Natural killer cell (primary cell): ENCODE measurements around the gene CHPF2. TPM values are rescaled to one million over a fixed set of nuclear protein-coding genes. Genes with fewer than 3 reads are reported as not detected.

Experiments
- ATAC-seq, 3 donors: fragments of 150-1000 bp in 2 of 3; fragments of 200-7000 bp in 1 of 3; cut with Tn5 transposase; 1 replicate in 1 of 3; 2 replicates in 2 of 3; pipeline ENCODE4 v1.10.0; 2021; ENCODE audit warnings: mild to moderate bottlenecking in 2 of 3, moderate library complexity in 2 of 3
- DNase-seq, 2 donors: peaks; one replicate each; pipeline versions ENCODE4 v3.0.0 to v3.0.0-alpha.2; 2013 to 2021; ENCODE audit warnings: mixed read lengths in 1 of 2
- H3K27ac ChIP-seq: one replicate; pipeline ENCODE4 v1.5.1; 2013; ENCODE audit warnings: mild to moderate bottlenecking, low read length
- H3K27me3 ChIP-seq: one replicate; pipeline ENCODE4 v1.6.1; 2013; ENCODE audit warnings: low read length; ENCODE audit not compliant: control insufficient read depth, insufficient read depth
- H3K36me3 ChIP-seq: one replicate; pipeline ENCODE4 v1.6.1; 2013; ENCODE audit warnings: low read length; ENCODE audit not compliant: control insufficient read depth, insufficient read depth
- H3K4me1 ChIP-seq: one replicate; pipeline ENCODE4 v1.6.1; 2013; ENCODE audit warnings: low read length; ENCODE audit not compliant: control insufficient read depth, insufficient read depth
- H3K4me3 ChIP-seq: one replicate; pipeline ENCODE4 v1.5.1; 2013; ENCODE audit warnings: low read length
- H3K9me3 ChIP-seq: one replicate; pipeline ENCODE4 v1.6.1; 2013; ENCODE audit warnings: low read length; ENCODE audit not compliant: control insufficient read depth, insufficient read depth
- H3K27ac Mint-ChIP-seq, 2 donors: one replicate each; pipeline ENCODE4 v1.8.0; 2022; ENCODE audit warnings: mild to moderate bottlenecking in 2 of 2, mixed read lengths in 2 of 2, moderate library complexity in 1 of 2
- H3K27me3 Mint-ChIP-seq, 2 donors: one replicate each; pipeline ENCODE4 v1.8.0; 2022; ENCODE audit warnings: low read depth in 2 of 2, mixed read lengths in 2 of 2
- H3K36me3 Mint-ChIP-seq: one replicate; pipeline ENCODE4 v1.8.0; 2022; ENCODE audit warnings: mixed read lengths
- H3K4me1 Mint-ChIP-seq, 2 donors: one replicate each; pipeline ENCODE4 v1.8.0; 2022; ENCODE audit warnings: mixed read lengths in 2 of 2
- H3K4me3 Mint-ChIP-seq: one replicate; pipeline ENCODE4 v1.8.0; 2022; ENCODE audit warnings: mild to moderate bottlenecking, moderate library complexity, mixed read lengths
- H3K9me3 Mint-ChIP-seq, 2 donors: one replicate each; pipeline ENCODE4 v1.8.0; 2022; ENCODE audit warnings: mixed read lengths in 2 of 2
- WGBS: methylation state at CpG from one replicate; pipeline ENCODE4 v1.1.7; 2013; ENCODE audit warnings: missing lambda C conversion rate; ENCODE audit not compliant: insufficient coverage; 5-methylcytosine and 5-hydroxymethylcytosine counted together
- intact Hi-C: fragments of 100-400 bp; cut with micrococcal nuclease; formaldehyde crosslinking; loops from one replicate; pipeline ENCODE4 v1.14.2; 2022
- total RNA-seq, 4 donors: library from RNA; stranded (reverse); fragments of 120-200 nt in 1 of 4; gene quantifications; one replicate each; pipeline versions ENCODE4 v1.2.3 to v1.2.4, GENCODE V29; 2013 to 2022
- TF ChIP-seq, protein P1 (sequence below): fragments of 200-600 bp; IDR thresholded peaks from one replicate; pipeline ENCODE4 v1.8.0; 2022; ENCODE audit warnings: antibody characterized with exemption

CHPF2 gene
- total RNA-seq, 3 donors from 2014 or later (not counting 1 experiment from before 2014, with no cell fraction given) = 47.0 to 51.6 (median 48.6) TPM

DNA sequence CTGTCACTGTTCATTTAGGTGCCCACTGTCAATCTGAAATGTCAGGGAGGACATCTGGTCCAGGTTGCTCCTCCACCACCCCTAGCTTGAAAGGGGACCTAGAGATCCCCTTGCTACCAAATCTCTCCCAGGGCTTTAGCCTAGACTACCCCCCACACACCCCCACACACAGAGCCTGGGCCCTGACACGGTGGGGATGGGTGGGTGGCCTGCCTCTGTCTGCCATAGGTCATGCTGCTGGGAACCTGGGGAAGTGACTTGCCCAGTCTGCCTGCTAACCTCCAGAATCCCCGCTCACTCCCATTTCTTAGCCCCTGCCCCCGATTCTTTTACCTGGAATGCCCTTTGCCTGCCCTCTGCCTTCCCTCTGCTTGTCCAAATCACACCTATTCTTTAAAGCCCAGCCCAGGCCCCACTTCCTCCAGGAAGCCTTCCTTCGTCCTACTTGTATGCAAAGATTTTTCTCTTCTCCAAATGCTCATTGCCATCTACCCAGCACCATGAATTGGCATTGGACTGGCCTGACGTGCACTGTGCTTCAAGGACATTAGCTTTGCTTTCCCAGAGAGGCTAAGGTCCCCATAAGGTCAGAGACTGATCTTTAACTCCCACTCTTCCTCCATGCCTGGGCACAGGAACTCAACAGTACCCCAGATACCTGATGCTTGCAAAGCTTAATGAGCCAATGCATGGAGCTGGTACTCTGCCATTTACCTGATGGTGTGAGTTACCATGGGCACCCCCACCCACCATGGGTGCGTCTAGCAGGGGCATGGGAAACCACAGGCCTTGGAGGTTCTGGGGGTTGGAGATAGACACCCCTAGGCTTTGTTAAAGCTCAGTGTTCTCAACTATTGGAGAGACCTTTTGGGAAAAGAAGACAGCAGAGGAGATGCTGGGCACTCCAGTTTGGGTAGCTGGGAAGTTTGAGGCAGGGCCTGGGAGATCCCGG lies 18.2 kb downstream of the CHPF2 start:
- Mint-ChIP-seq H3K27me3 (peaks cover 39 to 69% of the 10 kb centered on the region in 2 donors), H3K4me1 (peaks cover 18 to 49% of the 10 kb centered on the region in 2 donors), H3K36me3 (no peaks in the 10 kb centered on the region), H3K4me3 (peak overlapping the region; percentile 81), H3K27ac (no peak overlapping the region), H3K9me3 (no peaks in the 10 kb centered on the region)
- 72% methylated on average over 7 of the region's 7 CpGs for WGBS
- DNase-seq (no peak), ATAC-seq (no peak)
- Histone ChIP-seq H3K4me1 (peaks cover 39% of the 10 kb centered on the region), H3K27ac (no peak overlapping the region), H3K27me3 (peaks cover 35% of the 10 kb centered on the region), H3K9me3 (no peaks in the 10 kb centered on the region), H3K4me3 (no peak overlapping the region), H3K36me3 (no peaks in the 10 kb centered on the region)
- TF ChIP-seq, protein P1, sequence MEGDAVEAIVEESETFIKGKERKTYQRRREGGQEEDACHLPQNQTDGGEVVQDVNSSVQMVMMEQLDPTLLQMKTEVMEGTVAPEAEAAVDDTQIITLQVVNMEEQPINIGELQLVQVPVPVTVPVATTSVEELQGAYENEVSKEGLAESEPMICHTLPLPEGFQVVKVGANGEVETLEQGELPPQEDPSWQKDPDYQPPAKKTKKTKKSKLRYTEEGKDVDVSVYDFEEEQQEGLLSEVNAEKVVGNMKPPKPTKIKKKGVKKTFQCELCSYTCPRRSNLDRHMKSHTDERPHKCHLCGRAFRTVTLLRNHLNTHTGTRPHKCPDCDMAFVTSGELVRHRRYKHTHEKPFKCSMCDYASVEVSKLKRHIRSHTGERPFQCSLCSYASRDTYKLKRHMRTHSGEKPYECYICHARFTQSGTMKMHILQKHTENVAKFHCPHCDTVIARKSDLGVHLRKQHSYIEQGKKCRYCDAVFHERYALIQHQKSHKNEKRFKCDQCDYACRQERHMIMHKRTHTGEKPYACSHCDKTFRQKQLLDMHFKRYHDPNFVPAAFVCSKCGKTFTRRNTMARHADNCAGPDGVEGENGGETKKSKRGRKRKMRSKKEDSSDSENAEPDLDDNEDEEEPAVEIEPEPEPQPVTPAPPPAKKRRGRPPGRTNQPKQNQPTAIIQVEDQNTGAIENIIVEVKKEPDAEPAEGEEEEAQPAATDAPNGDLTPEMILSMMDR = no peak
- intact Hi-C loops = no loop called here

DNA sequence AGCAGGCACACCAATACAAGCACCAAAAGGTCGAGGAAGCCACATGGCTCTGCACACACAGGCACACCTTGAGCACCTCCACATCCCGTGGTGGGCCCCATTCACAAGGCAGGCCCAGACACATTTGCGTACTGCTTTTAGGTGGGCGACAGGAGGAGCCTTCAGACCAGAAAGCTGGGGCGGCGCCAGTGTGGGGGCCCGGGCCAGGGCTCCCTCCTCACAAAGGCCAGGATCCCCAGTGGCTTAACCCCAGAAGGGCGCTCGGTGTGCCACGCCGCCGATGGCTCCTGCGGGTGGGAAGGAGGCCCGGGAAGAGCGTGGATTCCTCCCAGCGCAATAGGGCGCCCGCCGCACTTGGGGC lies 19.0 kb downstream of the CHPF2 start:
- Mint-ChIP-seq H3K36me3 (no peaks in the 10 kb centered on the region), H3K4me3 (peak overlapping the region; percentile 81), H3K27ac (no peak overlapping the region), H3K27me3 (peaks cover 45 to 66% of the 10 kb centered on the region in 2 donors), H3K9me3 (no peaks in the 10 kb centered on the region), H3K4me1 (peaks cover 18 to 44% of the 10 kb centered on the region in 2 donors)
- Histone ChIP-seq H3K9me3 (no peaks in the 10 kb centered on the region), H3K27me3 (peaks cover 30% of the 10 kb centered on the region), H3K36me3 (no peaks in the 10 kb centered on the region), H3K4me1 (peaks cover 35% of the 10 kb centered on the region), H3K4me3 (no peak overlapping the region), H3K27ac (no peak overlapping the region)
- WGBS = 18% methylated on average over 19 of the region's 19 CpGs
- DNase-seq (peak in 1 of 2 donors; percentile 39), ATAC-seq (peak in 1 of 3 donors; percentile 1)
- TF ChIP-seq, protein P1 = no peak
- intact Hi-C loops = no loop called here

GRCh38 chr7:151251689-151252560 lies 19.6 kb downstream of the CHPF2 start:
- Mint-ChIP-seq H3K27ac (no peak overlapping the region), H3K4me1 (peaks cover 18 to 43% of the 10 kb centered on the region in 2 donors), H3K27me3 (peaks cover 51 to 64% of the 10 kb centered on the region in 2 donors), H3K36me3 (no peaks in the 10 kb centered on the region), H3K9me3 (no peaks in the 10 kb centered on the region), H3K4me3 (peak overlapping the region; percentile 84)
- TF ChIP-seq, protein P1 = no peak
- peaks cover 35% of the 10 kb centered on the region for H3K4me1 ChIP-seq
- DNase-seq (peak in 1 of 2 donors; percentile 64), ATAC-seq (peak in 2 of 3 donors; percentile 41 to 47)
- H3K4me3 ChIP-seq = peak overlapping the region; percentile 2
- intact Hi-C loops = no loop called here
- H3K9me3 ChIP-seq = no peaks in the 10 kb centered on the region
- no peak overlapping the region for H3K27ac ChIP-seq
- WGBS = 5% methylated on average over 75 of the region's 79 CpGs
- peaks cover 28% of the 10 kb centered on the region for H3K27me3 ChIP-seq
- no peaks in the 10 kb centered on the region for H3K36me3 ChIP-seq
